H1 (cell line): ENCODE data around the gene NFYB. TPM values are rescaled to one million over a fixed set of nuclear protein-coding genes. Genes with fewer than 3 reads are reported as not detected.

Experiments
- CHD2 ChIP-seq: IDR thresholded peaks from 2 replicates; pipeline ENCODE4 v1.6.1; 2012; ENCODE audit warnings: low read length, improper control_type of control experiment
- CTCF ChIP-seq, 3 experiments: IDR thresholded peaks; 1 replicate in 2 of 3; 2 replicates in 1 of 3; pipeline versions ENCODE4 v1.5.1 to v1.6.1; 2011; ENCODE audit warnings: low read length in 3 of 3, mild to moderate bottlenecking in 3 of 3, inconsistent platforms in 2 of 3, low read depth in 1 of 3, moderate library complexity in 1 of 3; ENCODE audit not compliant: insufficient read depth in 1 of 3; ENCODE audit errors: control extremely low read depth in 1 of 3
- EGR1 ChIP-seq: IDR thresholded peaks from 2 replicates; pipeline ENCODE4 v1.6.1; 2011; ENCODE audit warnings: low read depth, low read length, borderline replicate concordance
- RAD21 ChIP-seq, 2 experiments: IDR thresholded peaks in 1 of 2; conservative IDR thresholded peaks in 1 of 2; 2 replicates each; pipeline ENCODE4 v1.6.1; 2011; ENCODE audit warnings: low read depth in 2 of 2, low read length in 2 of 2, improper control_type of control experiment in 1 of 2, inconsistent platforms in 1 of 2, mild to moderate bottlenecking in 1 of 2, moderate library complexity in 1 of 2
- RXRA ChIP-seq: IDR thresholded peaks from 2 replicates; pipeline ENCODE4 v1.6.1; 2011; ENCODE audit warnings: low read depth, mild to moderate bottlenecking, low read length, moderate library complexity; ENCODE audit not compliant: insufficient read depth
- SIX5 ChIP-seq: IDR thresholded peaks from 2 replicates; pipeline ENCODE4 v1.6.1; 2011; ENCODE audit warnings: mild to moderate bottlenecking, low read depth, low read length
- SP2 ChIP-seq: IDR thresholded peaks from 2 replicates; pipeline ENCODE4 v1.6.1; 2012; ENCODE audit warnings: mild to moderate bottlenecking, low read length, inconsistent platforms
- polyA plus RNA-seq, 7 experiments: library from polyadenylated mRNA; depleted of rRNA in 3 of 7; stranded (reverse) in 5 of 7; unstranded in 2 of 7; fragments of >200 nt in 5 of 7; fragments of 200-250 nt in 2 of 7; gene quantifications; 1 replicate in 5 of 7; 2 replicates in 1 of 7; 4 replicates in 1 of 7; pipeline versions ENCODE4 v1.2.1 to v1.2.3, GENCODE V29; 2011 to 2013; ENCODE audit warnings: missing spikeins in 2 of 7, mixed read lengths in 2 of 7
- total RNA-seq: library from RNA; stranded (reverse); fragmentation: NEBNext Ultra II Directional; extraction: Animal tissue kit (Norgen Biotek cat#: 25700); gene quantifications from 2 replicates; pipeline ENCODE4 v1.2.1, GENCODE V29; 2021

NFYB gene
- total and polyA plus RNA-seq, 2 of the 8 experiments (the other 6 are each of a cell fraction or from before 2014, with no cell fraction given), result 29.1 to 43.5 TPM

GRCh38 chr12:104181313-104181712, 43.3 kb upstream of the NFYB start (continued):
- TF ChIP-seq CTCF (IDR thresholded peaks at IDR 0.05; ENCODE audit: control extremely low read depth in 1 of 3, insufficient read depth in 1 of 3, low read depth in 1 of 3, low read length in 3 of 3) (no peak), RAD21 (IDR thresholded peaks at IDR 0.05 in 1 of 2, conservative IDR thresholded peaks at IDR 0.05 in 1 of 2; ENCODE audit: low read depth in 2 of 2, low read length in 2 of 2) (no peak), RXRA (no peak), CHD2 (no peak), EGR1 (no peak), SP2 (no peak), SIX5 (no peak)
- TF ChIP-seq, all 59 proteins: peak for 0
